ENCODE measurements around the gene NEDD4L.

DNA sequence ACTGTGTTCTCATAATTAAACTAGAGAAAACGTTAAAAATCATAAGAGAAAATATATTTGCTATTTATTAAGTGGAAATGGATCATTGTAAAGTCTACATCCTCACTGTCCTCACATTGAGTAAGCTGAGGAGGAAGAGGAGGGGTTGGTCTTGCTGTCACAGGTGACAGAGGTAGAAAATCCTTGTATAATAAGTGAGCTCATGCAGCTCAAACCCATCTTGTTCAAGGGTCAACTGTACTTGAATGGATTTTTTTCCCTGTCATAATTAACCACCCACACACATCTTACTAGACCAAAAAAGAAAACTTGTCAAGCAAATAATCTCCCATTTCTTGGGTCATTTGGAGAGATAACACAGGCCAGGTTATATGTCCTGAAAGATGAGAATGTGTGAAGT, 231.2 kb downstream of the NEDD4L start:
- TF ChIP-seq, protein P1, sequence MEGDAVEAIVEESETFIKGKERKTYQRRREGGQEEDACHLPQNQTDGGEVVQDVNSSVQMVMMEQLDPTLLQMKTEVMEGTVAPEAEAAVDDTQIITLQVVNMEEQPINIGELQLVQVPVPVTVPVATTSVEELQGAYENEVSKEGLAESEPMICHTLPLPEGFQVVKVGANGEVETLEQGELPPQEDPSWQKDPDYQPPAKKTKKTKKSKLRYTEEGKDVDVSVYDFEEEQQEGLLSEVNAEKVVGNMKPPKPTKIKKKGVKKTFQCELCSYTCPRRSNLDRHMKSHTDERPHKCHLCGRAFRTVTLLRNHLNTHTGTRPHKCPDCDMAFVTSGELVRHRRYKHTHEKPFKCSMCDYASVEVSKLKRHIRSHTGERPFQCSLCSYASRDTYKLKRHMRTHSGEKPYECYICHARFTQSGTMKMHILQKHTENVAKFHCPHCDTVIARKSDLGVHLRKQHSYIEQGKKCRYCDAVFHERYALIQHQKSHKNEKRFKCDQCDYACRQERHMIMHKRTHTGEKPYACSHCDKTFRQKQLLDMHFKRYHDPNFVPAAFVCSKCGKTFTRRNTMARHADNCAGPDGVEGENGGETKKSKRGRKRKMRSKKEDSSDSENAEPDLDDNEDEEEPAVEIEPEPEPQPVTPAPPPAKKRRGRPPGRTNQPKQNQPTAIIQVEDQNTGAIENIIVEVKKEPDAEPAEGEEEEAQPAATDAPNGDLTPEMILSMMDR (IDR thresholded peaks at IDR 0.05; ENCODE audit: low read depth, low read length): no peak
- TF ChIP-seq POLR2A (IDR thresholded peaks at IDR 0.05; ENCODE audit: extremely low read depth, insufficient read length) (no peak), MYC (IDR thresholded peaks at IDR 0.05; ENCODE audit: low read depth, low read length) (no peak)
- TF ChIP-seq, protein P2, sequence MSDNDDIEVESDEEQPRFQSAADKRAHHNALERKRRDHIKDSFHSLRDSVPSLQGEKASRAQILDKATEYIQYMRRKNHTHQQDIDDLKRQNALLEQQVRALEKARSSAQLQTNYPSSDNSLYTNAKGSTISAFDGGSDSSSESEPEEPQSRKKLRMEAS (IDR thresholded peaks at IDR 0.05; ENCODE audit: low read depth, low read length): no peak
